Measurements from ENCODE around the gene GUCY2D.
A peak's percentile ranks its signal among the peaks of the same experiment; 100 is the strongest.
"Not testable (repeated sequence)": the region's sequence is repeated elsewhere in the genome, so short reads cannot be mapped to it uniquely, and the experiment has no call there.

Gene GUCY2D

DNA sequence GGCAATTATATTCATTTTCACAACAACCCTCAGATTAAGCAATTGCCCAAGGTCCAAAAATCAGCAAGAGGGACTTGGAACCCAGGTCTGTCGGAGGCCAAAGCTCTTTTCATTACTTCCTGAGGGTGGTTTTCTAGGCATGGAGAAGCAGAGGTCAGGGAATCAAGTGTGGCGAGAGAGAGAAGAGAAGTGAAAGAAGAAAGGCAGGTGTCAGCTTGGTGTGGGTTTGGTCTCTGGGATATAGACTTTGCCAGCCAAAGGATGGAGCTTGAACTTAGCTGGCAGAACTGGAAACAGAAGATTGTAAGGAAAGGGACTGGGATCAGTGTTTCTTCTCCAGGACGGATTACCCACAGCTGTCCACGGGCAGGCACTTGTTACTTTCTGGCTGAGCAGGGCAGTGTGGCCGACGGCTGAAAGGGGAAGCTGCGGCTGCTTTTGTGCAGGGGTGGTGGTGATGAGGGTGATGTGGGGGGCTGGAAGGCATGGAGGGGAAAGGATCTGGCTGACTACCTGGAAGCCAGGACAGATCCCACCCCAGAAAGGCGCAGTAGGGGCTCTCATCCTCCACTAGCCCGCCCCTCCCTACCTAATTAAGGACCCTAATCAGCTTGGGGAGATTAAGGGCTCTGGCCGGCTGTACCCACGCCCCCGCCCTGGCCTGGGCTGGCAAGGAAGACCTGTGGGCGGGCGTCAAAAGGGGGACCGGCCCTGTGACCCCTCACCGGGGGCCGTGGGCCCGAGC is at the start of gene GUCY2D:
Gene GUCY2D (plus strand): TSS at position 640 of the 745 bp plus-strand sequence. CDS start 433 bp downstream, outside the sequence.
- peak; percentile 29 for DNase-seq

DNA sequence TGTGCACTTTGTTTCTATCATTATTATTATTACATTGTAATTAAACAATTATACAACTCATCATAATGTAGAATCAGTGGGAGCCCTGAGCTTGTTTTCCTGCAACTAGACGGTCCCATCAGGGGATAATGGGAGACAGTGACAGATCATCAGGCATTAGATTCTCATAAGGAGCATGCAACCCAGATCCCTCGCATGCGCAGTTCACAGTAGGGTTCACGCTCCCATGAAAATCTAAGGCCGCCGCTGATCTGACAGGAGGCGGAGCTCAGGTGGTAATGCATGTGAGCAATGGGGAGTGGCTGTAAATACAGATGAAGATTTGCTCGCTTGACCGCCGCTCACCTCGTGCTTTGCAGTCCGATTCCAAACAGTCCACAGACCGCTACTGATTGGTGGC is 49.1 kb upstream of the GUCY2D start:
- DNase-seq: not testable (repeated sequence)

DNA sequence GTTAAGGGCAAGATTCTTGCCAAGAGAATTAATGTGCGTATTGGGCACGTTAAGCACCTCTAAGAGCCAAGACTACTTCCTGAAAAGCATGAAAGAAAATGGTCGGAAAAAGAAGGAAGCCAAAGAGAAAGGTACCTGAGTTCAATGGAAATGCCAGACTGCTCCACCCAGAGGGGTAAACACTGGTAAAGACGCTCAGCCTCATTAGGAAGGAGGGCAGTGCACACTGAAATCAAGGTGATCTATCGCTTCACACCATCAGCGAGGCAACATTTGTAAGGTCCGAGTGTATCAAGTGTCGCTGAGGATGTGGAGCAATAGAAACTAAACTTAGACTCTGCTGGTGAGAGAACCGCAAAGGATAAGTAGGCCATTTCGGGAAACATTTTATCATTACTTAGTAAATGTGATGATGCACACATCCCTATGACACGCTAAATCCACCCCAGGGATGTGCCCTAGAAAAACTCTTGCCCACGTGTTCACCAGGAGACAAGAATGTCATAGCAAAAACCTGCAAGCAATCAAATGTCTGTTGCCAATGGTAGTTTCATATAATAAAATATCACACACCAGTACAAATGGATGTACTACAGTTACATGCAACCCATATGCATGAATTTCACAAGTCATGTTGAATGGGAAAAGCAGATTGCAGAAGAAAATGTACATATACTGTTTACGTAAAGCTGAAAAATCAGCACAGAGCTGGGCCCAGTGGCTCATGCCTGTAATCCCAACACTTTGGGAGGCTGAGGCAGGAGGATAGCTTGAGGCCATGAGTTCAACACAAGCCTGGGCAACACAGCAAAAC is 46.8 kb upstream of the GUCY2D start:
- no peak for DNase-seq

DNA sequence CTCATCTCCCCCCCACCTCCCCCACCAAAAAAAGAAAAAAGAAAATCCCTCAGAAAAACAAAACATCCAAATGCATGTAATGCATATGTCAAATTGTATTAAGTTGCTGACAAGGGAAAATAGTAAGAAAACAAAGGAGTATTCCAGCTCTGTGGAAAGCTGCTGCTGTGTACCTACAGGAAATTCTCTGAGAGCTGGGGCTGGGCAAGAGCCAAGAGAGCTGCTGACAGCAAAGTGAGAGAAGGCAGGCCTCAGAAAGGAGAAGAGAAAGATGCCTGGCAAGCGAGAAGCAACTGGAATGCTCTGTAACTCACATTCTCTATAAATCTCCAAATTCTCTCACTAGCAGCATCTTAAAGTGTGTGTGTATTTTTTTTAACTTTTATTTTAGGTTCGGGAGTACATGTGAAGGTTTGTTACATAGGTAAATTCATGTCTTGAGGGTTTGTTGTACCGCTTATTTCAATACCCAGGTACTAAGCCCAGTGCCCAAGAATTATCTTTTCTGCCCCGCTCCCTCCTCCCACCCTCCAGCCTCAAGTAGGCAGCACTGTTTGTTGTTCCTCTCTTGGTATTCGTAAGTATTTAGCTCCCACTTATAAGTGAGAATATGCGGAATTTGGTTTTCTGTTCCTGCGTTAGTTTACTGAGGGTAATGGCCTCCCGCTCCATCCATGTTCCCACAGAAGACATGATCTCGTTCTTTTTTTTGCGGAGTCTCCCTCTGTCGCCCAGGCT is 46.0 kb upstream of the GUCY2D start:
- no peak for DNase-seq

DNA sequence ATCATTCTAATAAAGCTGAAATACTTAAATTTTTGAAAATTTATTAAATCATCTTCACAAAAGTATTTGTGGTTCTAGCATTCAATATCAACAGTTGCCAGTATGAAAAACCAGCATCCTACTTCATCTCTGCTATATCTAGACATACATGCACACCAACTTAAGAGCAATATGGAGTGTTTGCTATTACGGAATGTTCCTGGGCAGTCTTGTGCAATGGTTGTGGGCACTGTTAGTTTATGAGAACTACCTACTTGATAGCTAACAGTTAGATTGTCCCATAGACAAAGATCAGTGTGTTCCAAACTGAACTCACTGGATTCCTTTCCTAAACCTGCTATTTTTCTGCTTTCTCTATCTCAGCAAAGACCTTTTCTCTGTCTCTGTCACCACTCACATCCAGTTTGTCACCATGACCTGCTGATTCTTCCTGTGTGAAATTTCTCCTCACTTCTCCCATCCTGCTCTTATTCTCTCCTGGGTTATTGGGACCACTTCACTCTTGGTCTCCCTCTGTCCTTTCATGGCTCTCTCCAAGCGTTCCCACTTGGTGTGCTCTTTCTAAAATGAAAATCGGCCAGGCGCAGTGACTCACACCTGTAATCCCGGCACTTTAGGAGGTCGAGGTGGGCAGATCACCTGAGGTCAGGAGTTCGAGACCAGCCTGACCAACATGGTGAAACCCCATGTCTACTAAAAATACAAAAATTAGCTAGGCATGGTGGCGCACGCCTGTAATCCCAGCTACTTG is 42.7 kb upstream of the GUCY2D start:
- DNase-seq: peak; percentile 34

DNA sequence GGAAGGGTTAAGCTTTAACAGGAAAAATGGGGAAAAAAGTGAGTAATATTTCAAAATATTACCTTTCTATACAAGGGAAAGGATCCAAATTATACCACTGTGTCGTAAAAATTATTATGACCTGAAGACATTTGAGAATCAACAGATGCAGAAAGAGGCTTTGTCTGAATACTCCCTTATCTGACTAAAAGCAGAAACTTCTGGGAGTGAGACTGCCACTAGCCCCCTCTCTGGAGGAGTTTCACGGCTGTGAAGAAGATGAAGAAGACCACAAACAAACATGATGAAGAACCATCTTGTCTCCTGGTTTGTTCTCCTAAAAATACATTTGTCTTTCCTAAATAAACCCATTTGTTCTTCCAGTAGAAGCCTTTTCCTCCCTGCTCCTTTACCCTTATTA is 41.0 kb upstream of the GUCY2D start:
- DNase-seq: no peak

DNA sequence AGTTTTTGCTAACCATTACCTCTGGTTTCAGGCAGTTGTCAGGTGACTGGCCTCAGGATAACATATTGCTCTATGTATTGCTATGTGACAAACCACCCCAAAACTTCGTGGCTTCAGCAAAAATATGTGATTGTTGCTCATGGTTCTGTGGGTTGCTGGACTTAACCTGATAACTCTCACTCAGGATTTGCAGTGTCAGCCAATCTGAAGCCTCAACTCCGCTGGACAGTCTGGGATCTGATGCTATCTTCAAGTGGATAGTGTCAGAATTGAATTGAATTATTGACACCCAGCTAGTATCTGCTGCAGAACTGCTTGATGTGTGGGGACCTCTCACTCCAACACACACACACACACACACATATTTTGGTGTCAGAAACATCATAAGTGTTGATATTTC is 34.7 kb upstream of the GUCY2D start:
- no peak for DNase-seq

DNA sequence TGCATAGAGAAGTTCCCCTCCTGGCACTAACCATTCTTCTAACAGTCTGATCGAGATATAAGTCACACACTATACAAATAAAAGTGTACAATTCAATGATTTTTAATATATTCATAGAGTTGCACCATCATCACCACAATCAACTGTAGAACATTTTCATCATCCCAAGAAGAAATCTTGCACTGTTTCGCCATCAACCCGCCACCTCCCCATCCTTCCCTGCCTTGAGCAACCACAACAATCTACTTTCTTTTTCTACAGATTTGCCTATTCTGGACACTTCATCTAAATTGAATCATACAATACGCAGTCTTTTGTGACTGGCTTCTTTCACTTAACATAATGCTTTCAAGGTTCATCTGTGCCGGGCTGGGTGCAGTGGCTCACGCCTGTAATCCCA is 33.0 kb upstream of the GUCY2D start:
- peak; percentile 39 for DNase-seq

DNA sequence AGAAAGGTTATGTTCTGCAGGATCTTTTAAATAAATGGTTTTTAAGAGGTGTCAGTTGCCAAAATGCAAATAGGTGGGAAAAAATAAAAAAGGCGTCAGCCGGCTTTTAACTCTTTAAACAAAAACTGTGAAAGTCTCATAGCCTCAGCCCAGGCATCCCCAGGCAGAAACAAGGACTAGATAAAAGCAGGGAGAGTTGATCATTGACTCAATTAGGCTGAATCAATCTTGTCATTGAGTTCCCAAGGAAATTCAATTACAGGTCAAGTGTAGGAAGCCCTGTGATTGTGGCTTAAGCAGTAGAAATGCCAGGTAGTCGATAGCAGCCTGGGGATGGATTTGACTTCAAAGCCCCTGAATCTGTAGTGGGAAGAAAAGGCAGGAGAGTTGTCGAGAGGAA is 30.8 kb upstream of the GUCY2D start:
- DNase-seq: no peak

DNA sequence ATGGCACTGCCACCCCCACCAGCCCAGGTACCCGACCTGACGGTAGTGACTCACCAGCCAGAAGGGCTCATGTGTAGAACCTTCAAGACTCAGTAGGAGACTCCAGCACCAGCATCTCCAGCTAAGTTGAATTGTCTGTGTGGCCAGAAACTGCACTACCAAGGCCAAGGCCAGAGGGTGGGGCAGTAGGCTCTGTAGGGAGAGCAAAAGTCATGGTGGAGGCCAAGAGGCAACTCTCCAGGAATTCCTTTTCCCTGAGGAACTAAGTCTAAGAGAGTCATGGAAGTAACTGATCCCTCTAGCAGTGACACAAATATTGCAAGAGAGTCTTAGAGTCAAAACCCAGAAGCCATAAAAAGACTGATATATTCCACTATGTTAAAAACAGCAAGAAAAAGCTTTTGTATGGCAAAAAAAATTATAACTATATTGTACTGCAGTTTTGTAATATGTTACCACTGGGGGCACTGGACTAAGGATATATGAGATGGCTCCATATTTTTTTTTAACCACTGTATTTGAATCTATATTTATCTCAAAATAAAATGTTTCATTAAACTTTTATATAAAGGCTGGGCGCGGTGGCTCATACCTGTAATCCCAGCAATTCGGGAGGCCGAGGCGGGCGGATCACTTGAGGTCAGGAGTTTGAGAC is 30.2 kb upstream of the GUCY2D start:
- no peak for DNase-seq

DNA sequence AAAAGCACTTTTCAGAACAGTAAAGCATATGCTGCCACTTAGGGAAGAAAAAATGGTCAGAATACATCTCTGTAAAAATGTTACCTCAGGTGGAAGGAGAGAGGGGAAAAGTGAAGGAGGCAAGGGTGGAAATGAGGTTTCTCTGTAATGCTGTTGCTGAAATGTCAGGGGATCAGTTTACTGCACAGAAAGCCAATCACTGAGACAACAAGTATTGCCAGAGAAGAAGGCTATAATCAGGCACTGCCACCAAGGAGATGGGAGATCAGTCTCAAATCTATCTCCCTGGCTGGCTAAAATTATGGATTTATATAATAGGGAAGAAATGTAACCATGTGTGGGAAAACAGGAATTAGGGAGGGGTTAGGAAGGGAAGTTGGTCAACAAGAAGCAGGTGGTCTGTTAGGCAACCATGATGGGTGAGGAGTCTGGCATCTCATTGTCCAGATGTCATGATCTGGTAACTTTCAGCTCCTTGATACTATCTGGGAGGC is 27.7 kb upstream of the GUCY2D start:
- DNase-seq: no peak

DNA sequence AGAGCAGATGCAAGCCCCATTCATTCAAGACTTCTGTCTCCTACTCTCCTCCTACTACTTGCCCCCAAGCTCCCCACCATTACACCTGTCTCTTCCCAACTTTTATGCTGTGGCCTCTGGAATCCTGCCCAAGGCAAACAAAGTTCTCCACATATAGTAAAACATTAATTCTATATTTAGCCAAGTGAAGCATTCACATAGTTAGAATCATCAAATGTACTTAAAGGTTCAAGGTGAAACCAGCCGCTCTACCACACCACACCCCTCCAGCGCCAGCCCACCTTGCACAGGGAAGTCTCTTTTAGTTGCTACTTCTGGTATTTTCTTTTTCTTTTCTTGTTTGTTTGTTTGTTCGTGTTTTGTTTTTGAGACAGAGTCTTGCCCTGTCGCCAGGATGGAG is 25.4 kb upstream of the GUCY2D start:
- DNase-seq: no peak

DNA sequence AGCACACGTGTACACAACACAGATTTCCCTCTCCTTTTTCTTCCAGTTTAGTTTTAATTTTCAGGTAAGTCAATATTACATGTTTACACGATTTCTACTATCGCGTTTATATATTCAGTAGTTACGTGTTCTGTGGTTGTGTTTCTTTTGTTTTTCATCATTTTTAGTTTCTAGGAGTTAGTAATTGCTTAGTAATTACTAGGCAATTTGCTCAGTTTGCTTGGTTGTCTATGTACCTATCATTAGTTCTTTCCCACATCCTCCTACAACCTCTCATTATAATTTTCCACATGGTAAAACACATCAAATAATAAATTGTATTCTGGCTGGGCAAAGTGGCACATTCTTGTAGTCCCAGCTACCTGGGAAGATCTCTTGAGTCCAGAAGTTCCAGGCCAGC is 24.6 kb upstream of the GUCY2D start:
- DNase-seq: no peak

DNA sequence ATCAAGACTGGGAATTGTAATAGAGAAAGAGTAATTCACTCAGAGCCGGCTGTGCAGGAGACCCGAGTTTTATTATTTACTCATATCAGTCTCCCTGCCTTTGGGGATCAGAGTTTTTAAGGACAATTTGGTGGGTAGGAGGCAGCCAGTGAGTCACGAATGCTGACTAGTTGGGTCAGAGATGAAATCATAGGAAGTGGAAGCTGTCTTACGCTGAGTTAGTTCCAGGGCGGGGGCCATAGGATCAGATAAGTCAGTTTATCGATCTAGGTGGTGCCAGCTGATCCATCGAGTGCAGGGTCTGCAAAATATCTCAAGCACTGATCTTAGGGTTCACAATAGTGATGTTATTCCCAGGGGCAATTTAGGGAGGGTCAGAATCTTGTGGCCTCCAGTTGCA is 20.2 kb upstream of the GUCY2D start:
- no peak for DNase-seq

DNA sequence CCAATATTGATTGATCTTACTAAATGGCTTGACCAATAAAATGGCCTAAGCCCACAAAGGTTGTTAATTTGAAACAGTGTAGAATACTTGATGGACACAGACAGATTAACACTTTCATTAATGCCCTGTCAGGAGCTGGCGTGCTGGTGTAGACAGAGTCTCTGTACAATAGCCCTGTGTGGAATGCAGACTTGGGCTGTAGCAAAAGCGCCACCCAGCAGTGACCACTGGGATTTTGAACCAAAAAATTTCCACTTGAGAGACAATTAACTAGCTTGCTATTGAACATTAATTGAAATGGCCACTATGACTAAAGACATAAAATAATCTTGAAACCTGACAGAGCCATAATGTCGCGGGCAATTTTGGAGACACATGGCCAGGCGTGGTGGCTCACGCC is 19.7 kb upstream of the GUCY2D start:
- DNase-seq: peak; percentile 0

DNA sequence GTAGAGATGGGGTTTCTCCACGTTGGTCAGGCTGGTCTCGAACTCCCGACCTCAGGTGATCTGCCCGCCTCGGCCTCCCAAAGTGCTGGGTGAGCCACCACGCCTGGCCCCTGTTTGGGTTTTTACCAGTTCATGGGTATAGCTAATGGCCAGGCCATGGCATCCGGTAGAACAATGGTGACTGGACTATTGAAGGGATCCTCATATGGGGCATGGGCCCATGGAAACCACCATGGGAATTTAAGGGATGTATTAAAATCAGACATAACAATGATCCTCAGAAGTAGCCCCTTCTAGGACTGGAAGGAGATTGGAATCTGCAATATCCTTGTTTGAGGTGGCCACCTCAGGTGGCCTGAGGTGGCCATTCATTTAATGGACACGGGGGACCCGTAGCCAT is 17.5 kb upstream of the GUCY2D start:
- DNase-seq: no peak

DNA sequence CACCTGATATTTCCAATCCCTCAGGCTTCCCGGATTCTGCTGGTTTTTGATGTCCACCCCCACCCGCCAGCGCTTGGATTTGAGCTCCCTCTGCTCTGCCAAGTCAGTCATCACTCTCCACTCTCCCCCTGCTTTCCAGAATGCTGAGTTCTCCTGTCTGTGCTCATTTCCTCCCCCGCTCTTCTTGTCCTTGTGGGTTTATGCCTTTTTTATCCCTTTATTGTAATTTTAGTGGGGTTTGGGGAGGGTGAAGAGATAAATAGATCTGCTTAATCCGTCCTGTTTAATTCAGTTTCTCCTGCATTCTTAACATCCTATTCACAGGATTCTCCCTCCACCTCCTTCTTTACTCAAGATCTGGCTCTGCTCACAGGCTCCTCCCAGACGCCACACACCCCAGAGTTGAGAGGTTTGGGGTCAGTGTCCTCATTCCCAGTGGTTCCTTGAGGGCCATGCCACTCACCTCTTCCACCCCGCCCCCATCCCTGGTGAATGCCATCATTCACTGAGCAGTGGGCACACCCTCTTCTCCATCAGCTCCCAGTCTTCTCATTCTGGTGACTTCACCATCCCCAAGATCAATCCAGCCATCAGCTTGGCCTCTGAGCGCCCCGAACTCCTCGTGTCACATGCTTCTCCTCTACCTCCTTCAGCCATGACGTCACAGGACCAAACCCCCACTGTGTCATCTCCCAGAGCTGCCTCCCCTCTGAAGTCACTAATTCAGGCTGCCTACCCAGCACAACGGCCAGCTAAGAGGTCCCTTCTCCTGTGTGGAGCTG is 15.1 kb upstream of the GUCY2D start:
- DNase-seq: no peak

DNA sequence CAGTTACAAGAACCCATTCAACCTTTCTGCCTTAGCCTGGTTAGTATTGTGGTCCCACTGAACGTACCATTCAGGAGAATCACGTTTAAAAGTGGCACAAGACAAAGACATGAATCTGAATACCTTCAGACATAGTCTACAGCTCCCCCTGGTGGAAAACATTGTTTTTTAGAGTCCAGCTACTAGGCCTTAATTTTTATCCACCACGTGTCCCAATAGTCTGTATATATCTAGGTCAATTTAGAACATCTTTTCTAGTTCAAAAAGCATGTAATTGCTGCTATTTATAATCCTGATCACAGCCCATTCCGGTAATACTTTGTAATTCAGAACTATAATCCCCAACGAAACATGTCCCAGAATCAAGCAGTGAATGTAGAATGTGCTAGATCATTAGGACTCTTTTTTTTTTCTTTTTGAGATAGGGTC is 13.7 kb upstream of the GUCY2D start:
- DNase-seq: peak; percentile 36

DNA sequence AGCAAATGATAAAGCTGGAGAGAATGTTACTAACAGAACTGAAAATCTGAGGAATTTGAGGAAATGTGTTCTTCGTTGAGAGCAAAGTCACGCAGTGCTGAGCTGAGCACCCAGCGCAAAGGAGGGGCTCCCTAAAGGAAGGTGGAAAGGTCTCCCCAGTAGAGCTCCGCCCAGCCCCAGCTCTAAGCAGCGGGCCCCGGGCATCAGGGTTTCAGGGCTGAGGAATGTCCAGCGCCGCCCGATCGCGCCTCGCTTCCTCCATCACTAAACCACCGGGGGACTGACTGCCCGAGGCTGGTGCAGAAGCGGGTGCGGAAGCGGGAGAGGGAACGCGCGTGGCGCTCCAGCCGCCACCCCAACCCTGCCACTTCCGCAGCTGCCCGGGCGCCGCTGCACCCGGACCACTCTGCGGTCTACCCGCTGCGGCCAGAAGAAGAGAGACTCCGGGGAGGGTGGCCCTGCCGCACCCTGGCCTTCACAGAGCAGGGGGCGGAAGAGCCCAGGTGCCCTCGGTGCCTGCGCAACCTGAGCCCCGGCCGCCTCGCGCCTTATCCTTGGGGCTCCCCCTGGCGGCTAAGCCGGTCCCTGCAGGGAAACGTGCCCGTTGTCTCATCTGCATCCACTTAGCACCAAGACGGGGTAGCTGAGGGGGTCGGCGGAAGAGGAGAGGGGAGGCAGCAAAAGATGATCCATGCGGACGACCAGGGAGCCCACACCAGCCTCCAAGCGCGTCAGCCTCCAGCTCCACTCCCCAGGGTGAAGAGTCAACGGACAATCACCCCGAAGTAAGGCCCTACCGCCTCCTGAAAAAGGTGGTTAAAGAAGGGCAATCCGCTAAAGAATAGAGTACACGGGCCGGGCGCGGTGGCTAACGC is 12.4 kb upstream of the GUCY2D start:
- DNase-seq: peak; percentile 58

DNA sequence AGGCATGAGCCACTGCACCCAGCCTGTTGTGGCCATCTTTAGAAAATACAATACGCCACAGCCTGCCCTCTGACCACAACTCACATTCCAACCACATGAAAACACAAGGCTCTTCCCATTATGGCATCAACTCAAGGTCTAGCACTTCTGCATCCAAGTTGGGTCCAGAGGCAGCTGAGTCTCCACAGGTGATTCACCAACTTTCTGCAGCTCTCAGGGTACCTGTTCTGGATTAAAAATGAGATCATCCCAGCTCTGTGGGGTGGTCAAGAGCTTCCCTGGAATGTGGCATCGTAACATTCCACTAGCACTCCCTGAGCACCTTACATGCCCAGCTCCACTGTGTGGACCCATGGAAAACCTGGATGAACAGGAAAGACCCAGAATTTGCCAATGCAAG is 9.9 kb upstream of the GUCY2D start:
- DNase-seq: no peak

All from GF-D8 (cell line).